HEK293 (cell line): ENCODE measurements around the gene IL9.

Experiments
- ATF2 ChIP-seq: fragments of 450-650 bp; formaldehyde crosslinking; IDR thresholded peaks from 2 replicates; pipeline ENCODE4 v1.5.1; 2016; ENCODE audit warnings: missing biosample characterization, missing genetic modification characterization, low read depth
- ZBTB10 ChIP-seq: fragments of 450-650 bp; formaldehyde crosslinking; IDR thresholded peaks from 2 replicates; pipeline ENCODE4 v1.5.1; 2016; ENCODE audit warnings: missing biosample characterization, missing genetic modification characterization
- ZFP41 ChIP-seq: fragments of 450-650 bp; formaldehyde crosslinking; IDR thresholded peaks from 2 replicates; pipeline ENCODE4 v1.5.1; 2016; ENCODE audit warnings: missing biosample characterization, missing genetic modification characterization, borderline replicate concordance
- ZNF140 ChIP-seq: fragments of 450-650 bp; formaldehyde crosslinking; IDR thresholded peaks from 2 replicates; pipeline ENCODE4 v1.5.1; 2016; ENCODE audit warnings: missing biosample characterization, missing genetic modification characterization
- TF ChIP-seq, protein P1 (sequence below): fragments of 450-650 bp; formaldehyde crosslinking; IDR thresholded peaks from 2 replicates; pipeline ENCODE4 v1.5.1; 2017; ENCODE audit warnings: missing biosample characterization, missing genetic modification characterization

DNA sequence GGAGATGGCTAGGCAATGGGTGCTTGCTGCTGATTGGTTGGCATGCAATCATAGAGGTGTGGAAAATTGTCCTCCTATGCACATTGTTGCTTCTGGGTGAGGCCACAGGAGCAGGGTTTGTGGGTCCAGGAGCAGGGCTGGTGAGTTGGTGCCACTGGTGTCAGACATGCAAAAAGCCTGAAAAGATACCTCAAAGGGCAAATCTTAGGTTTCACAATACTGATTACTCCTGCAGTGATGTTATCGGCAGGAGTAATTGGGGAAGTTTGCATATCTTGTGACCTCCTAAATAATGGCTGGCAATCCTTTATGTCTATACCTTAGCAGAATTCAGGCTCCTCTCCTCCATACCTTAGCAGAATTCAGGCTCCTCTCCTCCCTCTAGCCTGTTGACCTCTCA is 36.0 kb downstream of the IL9 start:
- TF ChIP-seq ATF2 (tag by site-specific recombination) (no peak), ZNF140 (tag by site-specific recombination) (no peak), ZBTB10 (no peak), ZFP41 (tag by site-specific recombination) (no peak)
- TF ChIP-seq, protein P1, sequence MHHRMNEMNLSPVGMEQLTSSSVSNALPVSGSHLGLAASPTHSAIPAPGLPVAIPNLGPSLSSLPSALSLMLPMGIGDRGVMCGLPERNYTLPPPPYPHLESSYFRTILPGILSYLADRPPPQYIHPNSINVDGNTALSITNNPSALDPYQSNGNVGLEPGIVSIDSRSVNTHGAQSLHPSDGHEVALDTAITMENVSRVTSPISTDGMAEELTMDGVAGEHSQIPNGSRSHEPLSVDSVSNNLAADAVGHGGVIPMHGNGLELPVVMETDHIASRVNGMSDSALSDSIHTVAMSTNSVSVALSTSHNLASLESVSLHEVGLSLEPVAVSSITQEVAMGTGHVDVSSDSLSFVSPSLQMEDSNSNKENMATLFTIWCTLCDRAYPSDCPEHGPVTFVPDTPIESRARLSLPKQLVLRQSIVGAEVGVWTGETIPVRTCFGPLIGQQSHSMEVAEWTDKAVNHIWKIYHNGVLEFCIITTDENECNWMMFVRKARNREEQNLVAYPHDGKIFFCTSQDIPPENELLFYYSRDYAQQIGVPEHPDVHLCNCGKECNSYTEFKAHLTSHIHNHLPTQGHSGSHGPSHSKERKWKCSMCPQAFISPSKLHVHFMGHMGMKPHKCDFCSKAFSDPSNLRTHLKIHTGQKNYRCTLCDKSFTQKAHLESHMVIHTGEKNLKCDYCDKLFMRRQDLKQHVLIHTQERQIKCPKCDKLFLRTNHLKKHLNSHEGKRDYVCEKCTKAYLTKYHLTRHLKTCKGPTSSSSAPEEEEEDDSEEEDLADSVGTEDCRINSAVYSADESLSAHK (tag by site-specific recombination): no peak
